ENCODE measurements around the gene MTFR1L. TPM values are rescaled to one million over a fixed set of nuclear protein-coding genes. Genes with fewer than 3 reads are reported as not detected.

The MTFR1L gene
- total RNA-seq, 1 experiment from 2014 or later, result 26.2 TPM

DNA sequence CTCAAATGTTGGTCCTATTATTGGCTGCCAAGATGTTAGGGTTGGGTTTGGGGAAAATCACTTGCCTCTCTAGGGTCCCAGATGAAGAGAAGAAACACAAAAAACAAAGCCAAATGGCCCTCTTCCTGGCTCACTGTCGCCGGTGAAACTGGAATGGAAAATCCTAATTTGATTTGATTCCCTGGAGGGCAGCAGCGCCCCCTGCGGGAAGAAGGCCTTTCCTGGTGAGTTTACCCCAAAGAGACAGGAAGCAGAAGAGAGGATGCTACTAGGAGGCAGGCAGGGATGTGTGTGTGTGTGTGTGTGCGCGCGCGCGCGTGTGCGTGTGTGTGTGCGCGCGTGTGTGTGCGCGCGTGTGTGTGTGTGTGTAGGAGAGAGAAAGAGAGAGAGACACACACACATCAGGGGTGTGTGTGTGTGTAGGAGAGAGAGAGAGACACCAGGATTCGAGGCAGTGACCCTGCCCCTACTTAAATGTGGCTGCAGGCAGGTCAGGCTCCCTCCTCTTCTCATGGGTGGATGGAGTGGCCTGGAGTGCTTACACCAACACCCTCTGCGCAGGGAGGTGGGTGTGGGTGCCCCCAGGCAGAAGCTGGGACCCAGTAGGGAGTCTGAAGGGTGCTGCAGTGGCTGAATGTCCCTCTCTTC is 22.8 kb upstream of the MTFR1L start:
- CTCF ChIA-PET, result no interaction called here
- POLR2A ChIA-PET, result no interaction called here
- no TSS peak for BruUV-seq (replicated peaks)
- H3K9me3 Mint-ChIP-seq (ENCODE audit: unreplicated experiment), result no peaks in the 10 kb centered on the region
- H3K27me3 Mint-ChIP-seq (ENCODE audit: insufficient read depth, unreplicated experiment), result no peaks in the 10 kb centered on the region
- H3K27me3 ChIP-seq (replicated peaks; ENCODE audit: control insufficient read depth, insufficient read depth, low read length), result no peaks in the 10 kb centered on the region
- H3K36me3 Mint-ChIP-seq (ENCODE audit: insufficient read depth, unreplicated experiment), result peaks cover 21% of the 10 kb centered on the region
- H3K4me3 ChIP-seq (ENCODE audit: low read depth, low read length), result no peak overlapping the region
- no peaks in the 10 kb centered on the region for H3K9me3 ChIP-seq
- H3K27ac Mint-ChIP-seq (ENCODE audit: unreplicated experiment), result peak overlapping the region; percentile 0
- no peak overlapping the region for H3K4me3 Mint-ChIP-seq (ENCODE audit: unreplicated experiment)
- intact Hi-C loops (cut with micrococcal nuclease; ENCODE audit: unreplicated experiment), result loop anchor here (1.0 to 5.0 kb wide), 5 partner anchors 40 to 189 kb away; no protein-coding TSS in a partner anchor
- H3K4me1 Mint-ChIP-seq (ENCODE audit: low read depth, unreplicated experiment), result peaks cover 27% of the 10 kb centered on the region
- peak; percentile 64 to 78 for TF ChIP-seq CTCF (IDR thresholded peaks at IDR 0.05; ENCODE audit: insufficient read depth in 1 of 2, low read depth in 1 of 2, low read length in 1 of 2, severe bottlenecking in 1 of 2, unreplicated experiment in 1 of 2)
- no peaks in the 10 kb centered on the region for H3K36me3 ChIP-seq (ENCODE audit: control insufficient read depth, insufficient read depth, low read length)
- DNase-seq, result peak; percentile 79 to 83
- H3K4me1 ChIP-seq, result peaks cover 34% of the 10 kb centered on the region

GRCh38 chr1:25797939-25798338 is 21.8 kb upstream of the MTFR1L start:
- DNase-seq, result peak in 1 of 2 experiments; percentile 45
- H3K4me1 Mint-ChIP-seq (ENCODE audit: low read depth, unreplicated experiment), result peaks cover 27% of the 10 kb centered on the region
- intact Hi-C loops (cut with micrococcal nuclease; ENCODE audit: unreplicated experiment), result loop anchor here (2.0 to 5.0 kb wide), 3 partner anchors 41 to 103 kb away; no protein-coding TSS in a partner anchor
- TF ChIP-seq CTCF (IDR thresholded peaks at IDR 0.05; ENCODE audit: insufficient read depth in 1 of 2, low read depth in 1 of 2, low read length in 1 of 2, severe bottlenecking in 1 of 2, unreplicated experiment in 1 of 2), result peak; percentile 14 to 32
- no peaks in the 10 kb centered on the region for H3K36me3 ChIP-seq (ENCODE audit: control insufficient read depth, insufficient read depth, low read length)
- no peaks in the 10 kb centered on the region for H3K9me3 ChIP-seq
- no peaks in the 10 kb centered on the region for H3K9me3 Mint-ChIP-seq (ENCODE audit: unreplicated experiment)
- H3K4me3 Mint-ChIP-seq (ENCODE audit: unreplicated experiment), result no peak overlapping the region
- H3K27ac Mint-ChIP-seq (ENCODE audit: unreplicated experiment), result no peak overlapping the region
- CTCF ChIA-PET, result interaction anchor here (0.6 to 1.1 kb wide), 4 partner anchors 12 to 250 kb away, joined by 3 read pairs; no protein-coding TSS in a partner anchor
- H3K4me1 ChIP-seq, result peaks cover 34% of the 10 kb centered on the region
- no peak overlapping the region for H3K4me3 ChIP-seq (ENCODE audit: low read depth, low read length)
- H3K27me3 Mint-ChIP-seq (ENCODE audit: insufficient read depth, unreplicated experiment), result no peaks in the 10 kb centered on the region
- H3K36me3 Mint-ChIP-seq (ENCODE audit: insufficient read depth, unreplicated experiment), result peaks cover 21% of the 10 kb centered on the region
- H3K27me3 ChIP-seq (replicated peaks; ENCODE audit: control insufficient read depth, insufficient read depth, low read length), result no peaks in the 10 kb centered on the region
- POLR2A ChIA-PET, result no interaction called here
- no TSS peak for BruUV-seq (replicated peaks)

- H3K4me3 Mint-ChIP-seq (ENCODE audit: unreplicated experiment), result no peak overlapping the region
- Histone ChIP-seq H3K9me3 (no peaks in the 10 kb centered on the region), H3K36me3 (ENCODE audit: control insufficient read depth, insufficient read depth, low read length) (no peaks in the 10 kb centered on the region), H3K4me3 (ENCODE audit: low read depth, low read length) (no peak overlapping the region), H3K4me1 (peaks cover 34% of the 10 kb centered on the region), H3K27me3 (replicated peaks; ENCODE audit: control insufficient read depth, insufficient read depth, low read length) (no peaks in the 10 kb centered on the region)
- no peak overlapping the region for H3K27ac Mint-ChIP-seq (ENCODE audit: unreplicated experiment)
- peaks cover 27% of the 10 kb centered on the region for H3K4me1 Mint-ChIP-seq (ENCODE audit: low read depth, unreplicated experiment)
- CTCF ChIA-PET, result interaction anchor here (0.6 to 1.4 kb wide), 5 partner anchors 11 to 251 kb away, joined by 3 to 4 read pairs (median 3); no protein-coding TSS in a partner anchor
- BruUV-seq (replicated peaks), result no TSS peak
- H3K9me3 Mint-ChIP-seq (ENCODE audit: unreplicated experiment), result no peaks in the 10 kb centered on the region
- POLR2A ChIA-PET, result no interaction called here
- H3K27me3 Mint-ChIP-seq (ENCODE audit: insufficient read depth, unreplicated experiment), result no peaks in the 10 kb centered on the region
- no peak for TF ChIP-seq CTCF (IDR thresholded peaks at IDR 0.05; ENCODE audit: insufficient read depth in 1 of 2, low read depth in 1 of 2, low read length in 1 of 2, severe bottlenecking in 1 of 2, unreplicated experiment in 1 of 2)
- DNase-seq, result no peak
- intact Hi-C loops (cut with micrococcal nuclease; ENCODE audit: unreplicated experiment), result loop anchor here (5.0 kb wide), 2 partner anchors 42 to 57 kb away; no protein-coding TSS in a partner anchor
- peaks cover 21% of the 10 kb centered on the region for H3K36me3 Mint-ChIP-seq (ENCODE audit: insufficient read depth, unreplicated experiment)
These were observed 20.9 kb upstream of the MTFR1L start for GRCh38 chr1:25798666-25799351.

Measured in Caco-2 (cell line).